Mucosa of descending colon (tissue), 3 donors: ENCODE results near the gene TMEM185B. TPM values are rescaled to one million over a fixed set of nuclear protein-coding genes. Genes with fewer than 3 reads are reported as not detected.

Experiments
- ATAC-seq: fragments of 200-7000 bp; cut with Tn5 transposase; one replicate; pipeline ENCODE4 v1.9.1; 2020; ENCODE audit warnings: mild to moderate bottlenecking, moderate library complexity
- DNase-seq, 3 donors: peaks; one replicate each; pipeline ENCODE4 v3.0.0-alpha.2; 2020
- H3K36me3 ChIP-seq: fragments of 200-600 bp; one replicate; pipeline ENCODE4 v1.8.0; 2021; ENCODE audit warnings: low read depth, mild to moderate bottlenecking
- H3K4me1 ChIP-seq: fragments of 200-600 bp; one replicate; pipeline ENCODE4 v1.8.0; 2021; ENCODE audit warnings: low read depth, mild to moderate bottlenecking
- H3K4me3 ChIP-seq: fragments of 200-600 bp; one replicate; pipeline ENCODE4 v1.8.0; 2021; ENCODE audit warnings: mild to moderate bottlenecking
- H3K9me3 ChIP-seq: fragments of 200-600 bp; one replicate; pipeline ENCODE4 v1.8.0; 2021; ENCODE audit warnings: mild to moderate bottlenecking
- intact Hi-C, 2 donors: fragments of 100-400 bp; cut with DNase I in 1 of 2; cut with micrococcal nuclease in 1 of 2; formaldehyde crosslinking; loops; one replicate each; pipeline versions ENCODE4 v1.11.0 to v1.11.1; 2022; cut with DNase I, micrococcal nuclease
- long read RNA-seq, 2 donors: library from polyadenylated mRNA; unstranded; transcript quantifications; one replicate each; pipeline ENCODE4 v2.0.0, GENCODE V29; 2019 to 2021
- total RNA-seq, 3 donors: library from RNA; stranded (reverse); fragmentation: NEBNext Ultra II Directional in 2 of 3; extraction: Animal tissue kit (Norgen Biotek cat#: 25700) in 2 of 3; gene quantifications; one replicate each; pipeline versions ENCODE4 v1.2.1 to v1.2.4, GENCODE V29; 2021 to 2023
- TF ChIP-seq, protein P1 (sequence below): fragments of 200-600 bp; IDR thresholded peaks from one replicate; pipeline ENCODE4 v1.8.0; 2022; ENCODE audit warnings: antibody characterized with exemption, mild to moderate bottlenecking
- donor health status: DM: no; HTN: no; CAD: no; lungs with moderate emphysema.
- donor health status: DM: no; HTN: no; CAD: no.
- donor health status: DM: no; HTN: yes; CAD: no.

TMEM185B gene
- total RNA-seq, result 10 to 100 TPM; 13.6 to 19.0 (median 14.2) TPM
- long read RNA-seq, donor 1, transcript TMEM185B-201 (1 exons, 2,131 nt), result major isoform, 23 of 23 reads
- long read RNA-seq, donor 1, partial matches to known transcripts, result 0 of 23 reads
- long read RNA-seq, donor 1, other reads (novel, unspliced or antisense), result 0 of 23 reads
- long read RNA-seq, donor 2, partial matches to known transcripts, result 0 of 4 reads
- long read RNA-seq, donor 2, other reads (novel, unspliced or antisense), result 0 of 4 reads

- peak within 1 kb of the TSS; percentile 36 for H3K4me3 ChIP-seq
- peaks cover 14% of the 10 kb centered on the region for H3K4me1 ChIP-seq
- TF ChIP-seq, protein P1, sequence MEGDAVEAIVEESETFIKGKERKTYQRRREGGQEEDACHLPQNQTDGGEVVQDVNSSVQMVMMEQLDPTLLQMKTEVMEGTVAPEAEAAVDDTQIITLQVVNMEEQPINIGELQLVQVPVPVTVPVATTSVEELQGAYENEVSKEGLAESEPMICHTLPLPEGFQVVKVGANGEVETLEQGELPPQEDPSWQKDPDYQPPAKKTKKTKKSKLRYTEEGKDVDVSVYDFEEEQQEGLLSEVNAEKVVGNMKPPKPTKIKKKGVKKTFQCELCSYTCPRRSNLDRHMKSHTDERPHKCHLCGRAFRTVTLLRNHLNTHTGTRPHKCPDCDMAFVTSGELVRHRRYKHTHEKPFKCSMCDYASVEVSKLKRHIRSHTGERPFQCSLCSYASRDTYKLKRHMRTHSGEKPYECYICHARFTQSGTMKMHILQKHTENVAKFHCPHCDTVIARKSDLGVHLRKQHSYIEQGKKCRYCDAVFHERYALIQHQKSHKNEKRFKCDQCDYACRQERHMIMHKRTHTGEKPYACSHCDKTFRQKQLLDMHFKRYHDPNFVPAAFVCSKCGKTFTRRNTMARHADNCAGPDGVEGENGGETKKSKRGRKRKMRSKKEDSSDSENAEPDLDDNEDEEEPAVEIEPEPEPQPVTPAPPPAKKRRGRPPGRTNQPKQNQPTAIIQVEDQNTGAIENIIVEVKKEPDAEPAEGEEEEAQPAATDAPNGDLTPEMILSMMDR, result no peak
- H3K36me3 ChIP-seq, result no peaks in the 10 kb centered on the region
- DNase-seq (peak; percentile 94 to 99 (median 95)), ATAC-seq (peak; percentile 98)
- H3K9me3 ChIP-seq, result no peaks in the 10 kb centered on the region
- intact Hi-C loops, result no loop called here
Measured at GRCh38 chr2:120223034-120223912, at the start of gene TMEM185B. TMEM185B (minus strand) TSS chr2:120223400; CDS start chr2:120222976, 424 bp downstream.

DNA sequence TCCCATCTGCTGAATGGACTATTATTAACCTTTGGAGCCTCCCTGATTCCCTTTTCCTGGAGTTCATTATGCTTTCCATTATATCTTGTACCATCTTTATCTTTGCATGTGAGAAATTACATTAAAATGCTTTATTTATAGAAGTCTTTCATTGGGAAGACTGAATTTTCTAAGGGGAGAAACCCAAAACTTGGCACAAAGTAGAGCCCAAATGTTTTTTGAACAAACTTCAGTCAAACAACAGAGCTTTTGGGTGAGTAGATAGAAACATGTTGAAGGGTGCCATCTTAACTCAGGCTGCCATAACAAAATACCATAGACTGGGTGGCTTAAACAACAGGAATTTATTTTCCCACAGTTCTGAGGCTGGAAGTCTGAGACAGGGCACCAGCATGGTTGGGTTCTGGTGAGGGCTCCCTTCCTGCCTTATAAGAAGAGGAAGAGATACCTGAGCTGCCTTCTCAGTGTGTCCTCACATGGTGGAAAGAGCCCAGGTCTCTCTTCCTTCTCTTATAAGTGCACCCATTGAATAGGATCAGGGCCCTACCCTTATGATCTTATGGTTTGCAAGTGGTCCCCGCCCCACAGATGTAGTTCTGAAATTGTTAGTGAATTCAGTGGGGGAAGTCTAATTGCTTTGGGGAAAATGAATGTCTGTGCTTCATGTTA is 48.6 kb upstream of the TMEM185B start:
- DNase-seq, result no peak
- intact Hi-C loops, result no loop called here
- TF ChIP-seq, protein P1, result no peak
- no peaks in the 10 kb centered on the region for H3K36me3 ChIP-seq
- no peak for ATAC-seq
- no peaks in the 10 kb centered on the region for H3K4me1 ChIP-seq
- H3K4me3 ChIP-seq, result no peak overlapping the region
- H3K9me3 ChIP-seq, result no peaks in the 10 kb centered on the region

DNA sequence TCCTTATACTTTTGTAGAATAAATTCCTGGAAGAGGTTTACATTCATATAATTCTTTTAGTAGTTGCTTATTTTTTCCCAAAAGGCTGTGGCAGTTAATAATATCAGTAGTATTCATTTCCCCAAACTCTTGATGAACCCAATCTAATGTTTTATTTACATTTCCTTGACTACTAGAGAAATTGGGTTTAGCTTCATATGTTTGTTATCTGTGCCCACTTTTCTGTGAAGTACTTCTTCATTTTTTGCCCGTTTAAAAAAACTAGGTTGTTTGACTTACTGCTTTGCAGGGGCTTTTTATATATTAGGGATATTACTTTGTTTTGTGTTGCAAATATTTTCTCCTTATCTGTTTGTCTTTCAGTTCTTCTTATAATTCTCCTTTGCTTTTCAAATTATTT is 46.6 kb upstream of the TMEM185B start:
- ATAC-seq, result no peak
- TF ChIP-seq, protein P1, result no peak
- Histone ChIP-seq H3K36me3 (no peaks in the 10 kb centered on the region), H3K9me3 (no peaks in the 10 kb centered on the region), H3K4me1 (no peaks in the 10 kb centered on the region), H3K4me3 (no peak overlapping the region)
- intact Hi-C loops, result no loop called here
- DNase-seq, result no peak

- H3K9me3 ChIP-seq, result no peaks in the 10 kb centered on the region
- intact Hi-C loops, result no loop called here
- no peaks in the 10 kb centered on the region for H3K36me3 ChIP-seq
- DNase-seq (no peak), ATAC-seq (no peak)
- TF ChIP-seq, protein P1, result no peak
- H3K4me1 ChIP-seq, result no peaks in the 10 kb centered on the region
- no peak overlapping the region for H3K4me3 ChIP-seq
Measured at GRCh38 chr2:120269076-120269744, 46.0 kb upstream of the TMEM185B start.

DNA sequence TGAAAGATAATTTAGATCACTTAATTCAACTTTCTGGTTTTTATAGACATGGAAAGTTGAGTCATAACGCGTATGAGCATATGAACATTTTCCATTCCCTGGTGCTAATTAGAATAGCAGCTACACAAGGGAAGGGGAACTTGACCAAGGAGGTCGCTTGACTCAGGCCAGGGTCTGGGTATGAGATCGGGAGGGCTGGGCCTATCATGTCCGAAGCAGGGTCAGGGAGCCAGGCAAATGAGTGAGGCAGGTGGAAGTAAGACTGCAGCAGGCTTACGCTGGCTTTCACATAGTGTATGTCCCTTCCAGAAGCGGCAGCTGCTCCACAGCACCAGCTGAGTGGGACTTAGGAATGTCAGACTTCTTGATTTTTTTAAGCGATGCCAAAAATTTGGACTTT is 44.1 kb upstream of the TMEM185B start:
- TF ChIP-seq, protein P1, result no peak
- H3K9me3 ChIP-seq, result no peaks in the 10 kb centered on the region
- H3K4me1 ChIP-seq, result no peaks in the 10 kb centered on the region
- no peak overlapping the region for H3K4me3 ChIP-seq
- intact Hi-C loops, result no loop called here
- no peaks in the 10 kb centered on the region for H3K36me3 ChIP-seq
- no peak for DNase-seq
- no peak for ATAC-seq
